Smooth muscle cell (in vitro differentiated cells): Measurements from ENCODE around the gene IFT27. TPM values are rescaled to one million over a fixed set of nuclear protein-coding genes. Genes with fewer than 3 reads are reported as not detected.

Experiments
- DNase-seq: peaks from one replicate; lab custom pipeline; 2025; ENCODE audit not compliant: unreplicated experiment; lab: John Stamatoyannopoulos, UW
- H2AFZ ChIP-seq: fragments of 200-600 bp; sonication (generic); 2 replicates; pipeline ENCODE4 v1.6.0; 2016; ENCODE audit warnings: antibody characterized with exemption, low read depth, mild to moderate bottlenecking
- H3F3A ChIP-seq: fragments of 200-600 bp; sonication (generic); 2 replicates; pipeline ENCODE4 v1.6.0; 2017; ENCODE audit warnings: antibody characterized with exemption, low read depth
- H3K27ac ChIP-seq: fragments of 200-600 bp; sonication (generic); 2 replicates; pipeline ENCODE4 v1.5.1; 2016; ENCODE audit warnings: low read depth, mild to moderate bottlenecking
- H3K27me3 ChIP-seq: fragments of 200-600 bp; sonication (generic); 2 replicates; pipeline ENCODE4 v1.6.1; 2016; ENCODE audit warnings: low read depth, mild to moderate bottlenecking
- H3K36me3 ChIP-seq: fragments of 200-600 bp; sonication (generic); 2 replicates; pipeline ENCODE4 v1.5.1; 2016; ENCODE audit warnings: low read depth
- H3K4me1 ChIP-seq: fragments of 200-600 bp; sonication (generic); 2 replicates; pipeline ENCODE4 v1.5.1; 2016; ENCODE audit warnings: low read depth
- H3K4me2 ChIP-seq: fragments of 200-600 bp; sonication (generic); 2 replicates; pipeline ENCODE4 v1.6.0; 2016; ENCODE audit warnings: mild to moderate bottlenecking
- H3K4me3 ChIP-seq: fragments of 200-600 bp; sonication (generic); 2 replicates; pipeline ENCODE4 v1.5.1; 2016; ENCODE audit warnings: mild to moderate bottlenecking
- H3K79me2 ChIP-seq: fragments of 200-600 bp; sonication (generic); 2 replicates; pipeline ENCODE4 v1.6.0; 2016; ENCODE audit warnings: low read depth, mild to moderate bottlenecking
- H3K9ac ChIP-seq: fragments of 200-600 bp; sonication (generic); 2 replicates; pipeline ENCODE4 v1.6.0; 2016; ENCODE audit warnings: low read depth
- H3K9me3 ChIP-seq: fragments of 200-600 bp; sonication (generic); replicated peaks from 2 replicates; pipeline ENCODE4 v1.5.1; 2016; ENCODE audit warnings: low read depth
- H4K20me1 ChIP-seq: fragments of 200-600 bp; sonication (generic); 2 replicates; pipeline ENCODE4 v1.6.0; 2016; ENCODE audit warnings: low read depth
- CTCF ChIP-seq: fragments of 200-600 bp; sonication (generic); IDR thresholded peaks from 2 replicates; pipeline ENCODE4 v1.5.1; 2017; ENCODE audit warnings: borderline replicate concordance, mild to moderate bottlenecking, antibody characterized with exemption; ENCODE audit not compliant: insufficient read depth, poor library complexity, severe bottlenecking
- WGBS: methylation state at CpG from one replicate; pipeline ENCODE4 v1.1.7; 2016; ENCODE audit warnings: low lambda C conversion rate; 5-methylcytosine and 5-hydroxymethylcytosine counted together
- polyA plus RNA-seq: library from polyadenylated mRNA; unstranded; fragments of >200 nt; fragmentation: Nextera tagmentation; extraction: Ambion mirVana; gene quantifications from 2 replicates; pipeline ENCODE4 v1.2.1, GENCODE V29; 2016
- total RNA-seq: library from RNA; depleted of rRNA; stranded (reverse); fragments of >200 nt; gene quantifications from 2 replicates; pipeline ENCODE4 v1.2.3, GENCODE V29; 2014

Gene IFT27
- total and polyA plus RNA-seq, 2 experiments from 2014 or later: 16.0 to 43.2 TPM

GRCh38 chr22:36776722-36777121 is 803 bp upstream of the IFT27 start:
- H3F3A ChIP-seq: no peaks in the 10 kb centered on the region
- no peaks in the 10 kb centered on the region for H3K9me3 ChIP-seq
- DNase-seq: no peak
- no peaks in the 10 kb centered on the region for H3K36me3 ChIP-seq
- H3K27ac ChIP-seq: no peak overlapping the region
- no peaks in the 10 kb centered on the region for H3K79me2 ChIP-seq
- no peak overlapping the region for H3K9ac ChIP-seq
- H2AFZ ChIP-seq: peak overlapping the region; percentile 96
- 74% methylated on average over 12 of the region's 12 CpGs for WGBS
- H3K4me1 ChIP-seq: peaks cover 4% of the 10 kb centered on the region
- no peaks in the 10 kb centered on the region for H4K20me1 ChIP-seq
- no peak for TF ChIP-seq CTCF
- H3K4me3 ChIP-seq: peak overlapping the region; percentile 37
- H3K4me2 ChIP-seq: peak overlapping the region; percentile 81
- no peaks in the 10 kb centered on the region for H3K27me3 ChIP-seq

- peak overlapping the region; percentile 6 for H2AFZ ChIP-seq
- H3F3A ChIP-seq: no peaks in the 10 kb centered on the region
- H4K20me1 ChIP-seq: no peaks in the 10 kb centered on the region
- H3K4me1 ChIP-seq: peaks cover 4% of the 10 kb centered on the region
- 2% methylated on average over 20 of the region's 23 CpGs for WGBS
- peak overlapping the region; percentile 75 for H3K4me3 ChIP-seq
- TF ChIP-seq CTCF: no peak
- H3K4me2 ChIP-seq: peak overlapping the region; percentile 91
- no peaks in the 10 kb centered on the region for H3K79me2 ChIP-seq
- H3K27me3 ChIP-seq: no peaks in the 10 kb centered on the region
- no peak overlapping the region for H3K27ac ChIP-seq
- no peaks in the 10 kb centered on the region for H3K9me3 ChIP-seq
- H3K9ac ChIP-seq: peak overlapping the region; percentile 80
- no peaks in the 10 kb centered on the region for H3K36me3 ChIP-seq
- no peak for DNase-seq
Observed at GRCh38 chr22:36775586-36775963, 344 bp downstream of the IFT27 start.

- DNase-seq: no peak
- Histone ChIP-seq H3K4me1 (peaks cover 4% of the 10 kb centered on the region), H4K20me1 (no peaks in the 10 kb centered on the region), H3K79me2 (no peaks in the 10 kb centered on the region), H3K36me3 (no peaks in the 10 kb centered on the region), H2AFZ (no peak overlapping the region), H3K9ac (no peak overlapping the region), H3K4me3 (no peak overlapping the region), H3K4me2 (no peak overlapping the region), H3K27ac (no peak overlapping the region), H3K9me3 (no peaks in the 10 kb centered on the region), H3K27me3 (no peaks in the 10 kb centered on the region), H3F3A (no peaks in the 10 kb centered on the region)
- TF ChIP-seq CTCF: peak; percentile 38
- WGBS: 81% methylated on average over 3 of the region's 3 CpGs
Observed at GRCh38 chr22:36773935-36774334, 2.0 kb downstream of the IFT27 start.

- TF ChIP-seq CTCF: no peak
- Histone ChIP-seq H3K4me2 (no peak overlapping the region), H3K4me3 (no peak overlapping the region), H4K20me1 (no peaks in the 10 kb centered on the region), H3K79me2 (no peaks in the 10 kb centered on the region), H3K9me3 (no peaks in the 10 kb centered on the region), H3F3A (no peaks in the 10 kb centered on the region), H3K27ac (no peak overlapping the region), H3K27me3 (no peaks in the 10 kb centered on the region), H3K4me1 (peaks cover 4% of the 10 kb centered on the region), H3K36me3 (no peaks in the 10 kb centered on the region), H2AFZ (no peak overlapping the region), H3K9ac (no peak overlapping the region)
- WGBS: 95% methylated on average over 8 of the region's 8 CpGs
- DNase-seq: no peak
Observed at GRCh38 chr22:36772451-36772850, 3.5 kb downstream of the IFT27 start.
